ENCODE results near the gene SAMD4B. TPM values are rescaled to one million over a fixed set of nuclear protein-coding genes. Genes with fewer than 3 reads are reported as not detected.

The SAMD4B gene
- total RNA-seq, 1 experiment from 2014 or later: 80.4 TPM

DNA sequence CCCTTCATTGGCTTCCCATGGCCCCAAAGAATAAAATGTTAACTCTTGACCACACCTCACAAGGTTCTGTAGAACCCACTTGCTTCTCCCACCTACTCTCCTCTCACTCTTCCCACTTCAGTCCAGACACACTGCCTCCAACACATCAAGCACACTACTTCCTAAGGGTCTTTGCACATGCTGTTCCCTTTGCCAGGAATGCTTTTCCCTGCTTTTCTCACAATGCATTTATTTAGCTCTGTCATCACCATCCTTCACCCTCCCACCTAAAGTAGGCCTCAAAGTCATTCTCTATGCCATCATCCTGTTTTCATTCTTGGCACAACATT lies 38.1 kb upstream of the SAMD4B start:
- DNase-seq (no peak), ATAC-seq (no peak)
- H3K4me3 ChIP-seq (ENCODE audit: low read length): no peak overlapping the region
- H3K9ac ChIP-seq (ENCODE audit: low read length): no peak overlapping the region
- no peak overlapping the region for H3K4me2 ChIP-seq (ENCODE audit: low read length)
- no peaks in the 10 kb centered on the region for H4K20me1 ChIP-seq (ENCODE audit: low read length)
- ChIA-PET POLR2A (ENCODE audit: unreplicated experiment) (no interaction called here), CTCF (interaction anchor here (0.5 kb wide), 1 partner anchor 380 kb away, joined by 3 read pairs; no protein-coding TSS in a partner anchor)
- TF ChIP-seq, protein P1, sequence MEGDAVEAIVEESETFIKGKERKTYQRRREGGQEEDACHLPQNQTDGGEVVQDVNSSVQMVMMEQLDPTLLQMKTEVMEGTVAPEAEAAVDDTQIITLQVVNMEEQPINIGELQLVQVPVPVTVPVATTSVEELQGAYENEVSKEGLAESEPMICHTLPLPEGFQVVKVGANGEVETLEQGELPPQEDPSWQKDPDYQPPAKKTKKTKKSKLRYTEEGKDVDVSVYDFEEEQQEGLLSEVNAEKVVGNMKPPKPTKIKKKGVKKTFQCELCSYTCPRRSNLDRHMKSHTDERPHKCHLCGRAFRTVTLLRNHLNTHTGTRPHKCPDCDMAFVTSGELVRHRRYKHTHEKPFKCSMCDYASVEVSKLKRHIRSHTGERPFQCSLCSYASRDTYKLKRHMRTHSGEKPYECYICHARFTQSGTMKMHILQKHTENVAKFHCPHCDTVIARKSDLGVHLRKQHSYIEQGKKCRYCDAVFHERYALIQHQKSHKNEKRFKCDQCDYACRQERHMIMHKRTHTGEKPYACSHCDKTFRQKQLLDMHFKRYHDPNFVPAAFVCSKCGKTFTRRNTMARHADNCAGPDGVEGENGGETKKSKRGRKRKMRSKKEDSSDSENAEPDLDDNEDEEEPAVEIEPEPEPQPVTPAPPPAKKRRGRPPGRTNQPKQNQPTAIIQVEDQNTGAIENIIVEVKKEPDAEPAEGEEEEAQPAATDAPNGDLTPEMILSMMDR (conservative IDR thresholded peaks at IDR 0.05; ENCODE audit: low read depth, low read length): no peak
- intact Hi-C loops (cut with micrococcal nuclease): no loop called here
- H2AFZ ChIP-seq (ENCODE audit: low read length): no peak overlapping the region
- H3K4me1 ChIP-seq (ENCODE audit: insufficient read depth, low read length): no peaks in the 10 kb centered on the region
- H3K9me2 ChIP-seq (replicated peaks; ENCODE audit: low read length): no peaks in the 10 kb centered on the region
- H3K36me3 ChIP-seq (ENCODE audit: low read depth, low read length): no peaks in the 10 kb centered on the region
- H3K79me2 ChIP-seq (ENCODE audit: low read length): no peaks in the 10 kb centered on the region
- no peaks in the 10 kb centered on the region for H3K9me3 ChIP-seq (ENCODE audit: low read length)
- no peaks in the 10 kb centered on the region for H3F3A ChIP-seq (ENCODE audit: low read length, unreplicated experiment)
- no peak overlapping the region for H3K27ac ChIP-seq (ENCODE audit: low read length)
- no TSS peak for BruUV-seq (replicated peaks)
- H3K27me3 ChIP-seq (ENCODE audit: low read length): no peaks in the 10 kb centered on the region

DNA sequence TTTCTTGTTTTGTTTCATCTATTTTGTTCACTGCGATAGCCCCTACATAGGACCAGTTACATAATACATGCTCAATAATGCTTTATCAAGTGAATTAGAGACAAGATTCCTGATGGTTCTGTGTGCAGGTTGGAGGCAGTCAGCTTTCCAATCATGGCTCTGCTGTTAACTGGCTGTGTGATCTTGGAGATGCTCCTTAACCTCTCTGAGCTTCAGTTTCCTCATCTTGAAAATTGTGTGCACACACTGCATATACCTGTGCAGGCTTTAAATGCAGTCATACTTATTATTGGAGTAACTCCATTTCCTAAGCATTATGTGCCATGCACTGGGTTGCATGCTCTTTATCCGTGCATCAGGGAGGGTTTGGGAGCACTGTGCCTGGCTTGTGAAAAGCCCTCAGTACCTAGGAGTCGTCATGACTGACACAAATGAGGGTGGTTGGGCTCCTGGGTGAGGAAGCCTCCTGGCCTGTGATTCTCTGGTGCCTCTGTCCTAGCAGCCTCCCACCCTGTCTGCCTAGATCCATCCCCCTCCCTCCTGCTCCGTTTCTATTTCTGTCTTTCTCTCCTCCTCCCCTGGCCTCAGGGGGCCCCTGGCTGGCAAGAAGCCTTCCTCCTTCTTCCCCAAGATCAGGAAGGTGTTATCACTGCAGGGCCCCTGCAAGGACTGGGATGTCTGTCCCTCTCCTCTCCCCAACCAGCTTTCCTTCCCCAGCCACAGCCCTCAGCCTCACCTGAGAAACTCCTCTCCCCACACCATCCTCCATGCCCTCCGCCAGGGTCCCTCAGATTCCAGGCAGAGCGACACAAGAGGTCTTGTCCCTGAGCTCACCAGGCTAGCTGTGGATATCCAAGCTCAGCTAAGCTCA lies 37.3 kb upstream of the SAMD4B start:
- Histone ChIP-seq H3K4me1 (ENCODE audit: insufficient read depth, low read length) (no peaks in the 10 kb centered on the region), H3K9me3 (ENCODE audit: low read length) (no peaks in the 10 kb centered on the region)
- CTCF ChIA-PET: no interaction called here

DNA sequence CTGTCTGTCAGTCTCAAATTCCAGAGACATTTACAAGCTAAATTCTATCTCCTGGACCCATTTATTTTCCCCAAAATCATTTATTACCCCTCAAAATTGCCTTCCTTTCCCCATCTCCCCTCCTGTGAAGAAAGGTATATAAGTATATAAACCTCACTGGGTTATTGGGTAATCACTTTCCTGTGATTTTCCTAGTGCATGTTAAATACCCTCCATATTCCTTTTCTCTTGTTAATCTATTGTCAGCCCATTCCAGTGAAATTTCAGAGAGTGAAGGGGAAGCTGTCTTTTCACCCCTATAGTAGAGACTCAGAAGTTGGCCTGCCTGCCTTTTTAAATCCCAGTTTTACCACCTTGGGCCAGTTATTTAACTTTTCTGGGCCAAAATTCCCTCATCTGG lies 36.1 kb upstream of the SAMD4B start:
- no peak for TF ChIP-seq EZH2phosphoT487 (IDR thresholded peaks at IDR 0.05; ENCODE audit: borderline replicate concordance, low read length)
- TF ChIP-seq, protein P1 (conservative IDR thresholded peaks at IDR 0.05; ENCODE audit: low read depth, low read length): no peak
- TF ChIP-seq EZH2 (IDR thresholded peaks at IDR 0.05; ENCODE audit: low read length, unreplicated experiment): no peak
- H3F3A ChIP-seq (ENCODE audit: low read length, unreplicated experiment): no peaks in the 10 kb centered on the region
- H3K4me1 ChIP-seq (ENCODE audit: insufficient read depth, low read length): no peaks in the 10 kb centered on the region
- no peak overlapping the region for H3K4me2 ChIP-seq (ENCODE audit: low read length)
- H3K27me3 ChIP-seq (ENCODE audit: low read length): no peaks in the 10 kb centered on the region
- ATAC-seq (no peak), DNase-seq (no peak)
- ChIA-PET CTCF (no interaction called here), POLR2A (ENCODE audit: unreplicated experiment) (no interaction called here)
- H3K79me2 ChIP-seq (ENCODE audit: low read length): no peaks in the 10 kb centered on the region
- H3K9ac ChIP-seq (ENCODE audit: low read length): no peak overlapping the region
- no peaks in the 10 kb centered on the region for H3K36me3 ChIP-seq (ENCODE audit: low read depth, low read length)
- no peak overlapping the region for H3K4me3 ChIP-seq (ENCODE audit: low read length)
- no peak overlapping the region for H2AFZ ChIP-seq (ENCODE audit: low read length)
- no TSS peak for BruUV-seq (replicated peaks)
- intact Hi-C loops (cut with micrococcal nuclease): no loop called here
- H3K9me2 ChIP-seq (replicated peaks; ENCODE audit: low read length): no peaks in the 10 kb centered on the region
- H3K9me3 ChIP-seq (ENCODE audit: low read length): no peaks in the 10 kb centered on the region
- no peak overlapping the region for H3K27ac ChIP-seq (ENCODE audit: low read length)
- no peaks in the 10 kb centered on the region for H4K20me1 ChIP-seq (ENCODE audit: low read length)

More for the DNA sequence above, 37.3 kb upstream of the SAMD4B start:
- H3K9me2 ChIP-seq (replicated peaks; ENCODE audit: low read length): no peaks in the 10 kb centered on the region
- H3F3A ChIP-seq (ENCODE audit: low read length, unreplicated experiment): no peaks in the 10 kb centered on the region
- POLR2A ChIA-PET (ENCODE audit: unreplicated experiment): no interaction called here
- no peak for TF ChIP-seq EZH2phosphoT487 (IDR thresholded peaks at IDR 0.05; ENCODE audit: borderline replicate concordance, low read length)
- no peak for TF ChIP-seq EZH2 (IDR thresholded peaks at IDR 0.05; ENCODE audit: low read length, unreplicated experiment)
- TF ChIP-seq, protein P1 (conservative IDR thresholded peaks at IDR 0.05; ENCODE audit: low read depth, low read length): no peak
- no peak overlapping the region for H3K4me2 ChIP-seq (ENCODE audit: low read length)
- ATAC-seq: no peak
- H3K79me2 ChIP-seq (ENCODE audit: low read length): no peaks in the 10 kb centered on the region
- no peak overlapping the region for H3K9ac ChIP-seq (ENCODE audit: low read length)
- no TSS peak for BruUV-seq (replicated peaks)
- no peak overlapping the region for H2AFZ ChIP-seq (ENCODE audit: low read length)
- H3K4me3 ChIP-seq (ENCODE audit: low read length): no peak overlapping the region
- no peak overlapping the region for H3K27ac ChIP-seq (ENCODE audit: low read length)
- H3K27me3 ChIP-seq (ENCODE audit: low read length): no peaks in the 10 kb centered on the region
- H4K20me1 ChIP-seq (ENCODE audit: low read length): no peaks in the 10 kb centered on the region
- intact Hi-C loops (cut with micrococcal nuclease): no loop called here
- no peak for DNase-seq
- H3K36me3 ChIP-seq (ENCODE audit: low read depth, low read length): no peaks in the 10 kb centered on the region

Measured in PC-3 (cell line).